ENCODE data around the gene ACSM2B.
"Not testable (repeated sequence)": the region's sequence is repeated elsewhere in the genome, so short reads cannot be mapped to it uniquely, and the experiment has no call there.

ACSM2B gene

GRCh38 chr16:20611975-20612481 is 35.9 kb upstream of the ACSM2B start:
- no peak for DNase-seq (ENCODE audit: extremely low spot score)
- no peak for TF ChIP-seq CTCF (IDR thresholded peaks at IDR 0.05; ENCODE audit: control extremely low read depth, extremely low read depth, low read depth, missing control alignments)
- ChIA-PET POLR2A (no interaction called here), CTCF (no interaction called here)

- CTCF ChIA-PET: no interaction called here
- POLR2A ChIA-PET: no interaction called here
- no peak for DNase-seq (ENCODE audit: extremely low spot score)
- TF ChIP-seq CTCF (IDR thresholded peaks at IDR 0.05; ENCODE audit: control extremely low read depth, extremely low read depth, low read depth, missing control alignments): no peak
These were observed 35.3 kb upstream of the ACSM2B start for GRCh38 chr16:20611350-20611902.

GRCh38 chr16:20610892-20611349 is 34.8 kb upstream of the ACSM2B start:
- DNase-seq (ENCODE audit: extremely low spot score): no peak
- POLR2A ChIA-PET: no interaction called here
- CTCF ChIA-PET: no interaction called here
- no peak for TF ChIP-seq CTCF (IDR thresholded peaks at IDR 0.05; ENCODE audit: control extremely low read depth, extremely low read depth, low read depth, missing control alignments)

- ChIA-PET CTCF (no interaction called here), POLR2A (no interaction called here)
- no peak for DNase-seq (ENCODE audit: extremely low spot score)
- no peak for TF ChIP-seq CTCF (IDR thresholded peaks at IDR 0.05; ENCODE audit: control extremely low read depth, extremely low read depth, low read depth, missing control alignments)
These were observed 34.2 kb upstream of the ACSM2B start for GRCh38 chr16:20610211-20610891.

GRCh38 chr16:20602205-20602604 is 26.0 kb upstream of the ACSM2B start:
- DNase-seq (ENCODE audit: extremely low spot score); POLR2A ChIA-PET; CTCF ChIA-PET: not testable (repeated sequence)
- peak; percentile 51 for TF ChIP-seq CTCF (IDR thresholded peaks at IDR 0.05; ENCODE audit: control extremely low read depth, extremely low read depth, low read depth, missing control alignments)

- POLR2A ChIA-PET; DNase-seq (ENCODE audit: extremely low spot score); CTCF ChIA-PET: not testable (repeated sequence)
These were observed 23.3 kb upstream of the ACSM2B start for GRCh38 chr16:20599475-20599874.

GRCh38 chr16:20598832-20599469 is 22.8 kb upstream of the ACSM2B start:
- TF ChIP-seq CTCF (IDR thresholded peaks at IDR 0.05; ENCODE audit: control extremely low read depth, extremely low read depth, low read depth, missing control alignments): no peak
- no peak for DNase-seq (ENCODE audit: extremely low spot score)
- POLR2A ChIA-PET: no interaction called here
- CTCF ChIA-PET: no interaction called here

- POLR2A ChIA-PET; DNase-seq (ENCODE audit: extremely low spot score); CTCF ChIA-PET: not testable (repeated sequence)
These were observed 19.5 kb upstream of the ACSM2B start for GRCh38 chr16:20595694-20596093.

- CTCF ChIA-PET, POLR2A ChIA-PET: not testable (repeated sequence)
These were observed 18.9 kb upstream of the ACSM2B start for GRCh38 chr16:20595068-20595467.

GRCh38 chr16:20592780-20593179 is 16.6 kb upstream of the ACSM2B start:
- POLR2A ChIA-PET; DNase-seq (ENCODE audit: extremely low spot score); CTCF ChIA-PET: not testable (repeated sequence)

More at GRCh38 chr16:20595068-20595467, 18.9 kb upstream of the ACSM2B start:
- DNase-seq (ENCODE audit: extremely low spot score): not testable (repeated sequence)

All from GM10248 (cell line).